ENCODE results near the gene TSTD2. TPM values are rescaled to one million over a fixed set of nuclear protein-coding genes. Genes with fewer than 3 reads are reported as not detected.
A peak's percentile ranks its signal among the peaks of the same experiment; 100 is the strongest.
"Not testable (repeated sequence)": the region's sequence is repeated elsewhere in the genome, so short reads cannot be mapped to it uniquely, and the experiment has no call there.

Gene TSTD2
- polyA plus RNA-seq, 3 donors, result 1.2 to 11.4 (median 2.4) TPM

DNA sequence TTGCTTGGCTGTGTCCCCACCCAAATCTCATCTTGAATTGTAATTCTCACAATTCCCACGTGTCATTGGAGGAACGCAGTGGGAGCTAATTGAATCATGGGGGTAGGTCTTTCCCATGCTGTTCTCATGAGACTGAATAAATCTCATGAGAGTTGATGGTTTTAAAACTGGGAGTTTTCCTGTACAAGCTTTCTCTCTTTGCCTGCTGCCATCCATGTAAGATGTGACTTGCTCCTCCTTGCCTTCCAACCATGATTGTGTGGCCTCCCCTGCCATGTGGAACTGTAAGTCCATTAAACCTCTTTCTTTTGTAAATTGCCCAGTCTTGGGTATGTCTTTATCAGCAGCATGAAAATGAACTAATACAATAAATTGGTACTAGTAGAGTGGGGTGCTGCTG is 13.1 kb downstream of the TSTD2 start:
- H3K27me3 ChIP-seq (ENCODE audit: control insufficient read depth in 2 of 2, insufficient read depth in 2 of 2, low read length in 2 of 2); H3K27me3 Mint-ChIP-seq (ENCODE audit: low read depth in 3 of 3); H3K9me3 Mint-ChIP-seq; H3K9ac ChIP-seq (ENCODE audit: insufficient read depth, low read length, poor library complexity, severe bottlenecking); H3K27ac ChIP-seq (ENCODE audit: low read depth in 1 of 2, low read length in 2 of 2); H3K4me1 ChIP-seq (ENCODE audit: control insufficient read depth in 1 of 2, insufficient read depth in 2 of 2, low read length in 2 of 2); DNase-seq; H4K20me1 ChIP-seq (ENCODE audit: insufficient read depth, low read length); H3K4me1 Mint-ChIP-seq; intact Hi-C loops (cut with micrococcal nuclease); H3K4me2 ChIP-seq (replicated peaks; ENCODE audit: extremely low read depth, low read length, poor library complexity, severe bottlenecking); H2AFZ ChIP-seq (ENCODE audit: insufficient read depth, low read depth, low read length, poor library complexity, severe bottlenecking); H3K4me3 Mint-ChIP-seq; H3K79me2 ChIP-seq (ENCODE audit: insufficient read depth, low read length); H3K4me3 ChIP-seq (replicated peaks in 1 of 3; ENCODE audit: low read depth in 2 of 3, low read length in 3 of 3); H3K9me3 ChIP-seq (replicated peaks in 1 of 2; ENCODE audit: control insufficient read depth in 1 of 2, insufficient read depth in 1 of 2, low read length in 2 of 2): not testable (repeated sequence)
- Mint-ChIP-seq H3K27ac (peak overlapping the region in 1 of 7 donors; percentile 30), H3K36me3 (peaks cover 59 to 60% of the 10 kb centered on the region in 2 donors)
- H3K36me3 ChIP-seq (replicated peaks in 1 of 2; ENCODE audit: control insufficient read depth in 1 of 2, insufficient read depth in 2 of 2, low read length in 2 of 2), result peaks cover 17 to 66% of the 10 kb centered on the region in 2 donors
- 100% methylated on average over 1 of the region's 2 CpGs for WGBS (ENCODE audit: insufficient coverage)

- peaks cover 42 to 46% of the 10 kb centered on the region in 2 donors for H3K36me3 Mint-ChIP-seq
- Histone ChIP-seq H3K36me3 (replicated peaks in 1 of 2; ENCODE audit: control insufficient read depth in 1 of 2, insufficient read depth in 2 of 2, low read length in 2 of 2) (peaks cover 13 to 60% of the 10 kb centered on the region in 2 donors), H3K9me3 (replicated peaks in 1 of 2; ENCODE audit: control insufficient read depth in 1 of 2, insufficient read depth in 1 of 2, low read length in 2 of 2) (no peaks in the 10 kb centered on the region), H3K27me3 (ENCODE audit: control insufficient read depth in 2 of 2, insufficient read depth in 2 of 2, low read length in 2 of 2) (no peaks in the 10 kb centered on the region), H3K4me2 (replicated peaks; ENCODE audit: extremely low read depth, low read length, poor library complexity, severe bottlenecking) (no peak overlapping the region), H3K4me1 (ENCODE audit: control insufficient read depth in 1 of 2, insufficient read depth in 2 of 2, low read length in 2 of 2) (no peaks in the 10 kb centered on the region), H3K4me3 (replicated peaks in 1 of 3; ENCODE audit: low read depth in 2 of 3, low read length in 3 of 3) (no peak overlapping the region), H4K20me1 (ENCODE audit: insufficient read depth, low read length) (no peaks in the 10 kb centered on the region), H3K79me2 (ENCODE audit: insufficient read depth, low read length) (no peaks in the 10 kb centered on the region), H2AFZ (ENCODE audit: insufficient read depth, low read depth, low read length, poor library complexity, severe bottlenecking) (no peak overlapping the region), H3K27ac (ENCODE audit: low read depth in 1 of 2, low read length in 2 of 2) (no peak overlapping the region), H3K9ac (ENCODE audit: insufficient read depth, low read length, poor library complexity, severe bottlenecking) (no peak overlapping the region)
- 100% methylated on average over 1 of the region's 1 CpG for WGBS (ENCODE audit: insufficient coverage)
- DNase-seq, result no peak
- TF ChIP-seq, protein P1, sequence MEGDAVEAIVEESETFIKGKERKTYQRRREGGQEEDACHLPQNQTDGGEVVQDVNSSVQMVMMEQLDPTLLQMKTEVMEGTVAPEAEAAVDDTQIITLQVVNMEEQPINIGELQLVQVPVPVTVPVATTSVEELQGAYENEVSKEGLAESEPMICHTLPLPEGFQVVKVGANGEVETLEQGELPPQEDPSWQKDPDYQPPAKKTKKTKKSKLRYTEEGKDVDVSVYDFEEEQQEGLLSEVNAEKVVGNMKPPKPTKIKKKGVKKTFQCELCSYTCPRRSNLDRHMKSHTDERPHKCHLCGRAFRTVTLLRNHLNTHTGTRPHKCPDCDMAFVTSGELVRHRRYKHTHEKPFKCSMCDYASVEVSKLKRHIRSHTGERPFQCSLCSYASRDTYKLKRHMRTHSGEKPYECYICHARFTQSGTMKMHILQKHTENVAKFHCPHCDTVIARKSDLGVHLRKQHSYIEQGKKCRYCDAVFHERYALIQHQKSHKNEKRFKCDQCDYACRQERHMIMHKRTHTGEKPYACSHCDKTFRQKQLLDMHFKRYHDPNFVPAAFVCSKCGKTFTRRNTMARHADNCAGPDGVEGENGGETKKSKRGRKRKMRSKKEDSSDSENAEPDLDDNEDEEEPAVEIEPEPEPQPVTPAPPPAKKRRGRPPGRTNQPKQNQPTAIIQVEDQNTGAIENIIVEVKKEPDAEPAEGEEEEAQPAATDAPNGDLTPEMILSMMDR (IDR thresholded peaks at IDR 0.05), result no peak
- no peak overlapping the region for H3K4me3 Mint-ChIP-seq
- peaks cover 0 to 5% (median 2%) of the 10 kb centered on the region in 7 donors for H3K9me3 Mint-ChIP-seq
- no peaks in the 10 kb centered on the region for H3K27me3 Mint-ChIP-seq (ENCODE audit: low read depth in 3 of 3)
- intact Hi-C loops (cut with micrococcal nuclease), result loop anchor here (5.0 to 10.0 kb wide), 4 partner anchors 151 to 763 kb away; partner anchors contain the start of gene ZNF782 (in 1 of the 2)
- H3K27ac Mint-ChIP-seq, result peak overlapping the region in 2 of 7 donors; percentile 49 to 61
- peaks cover 3% of the 10 kb centered on the region for H3K4me1 Mint-ChIP-seq
These were observed 15.2 kb downstream of the TSTD2 start for GRCh38 chr9:97617939-97618416.
